GM06990 (cell line): ENCODE measurements around the gene JPH2.

Experiments used
- DNase-seq: peaks from one replicate; pipeline ENCODE4 v3.0.0-alpha.2; 2011; ENCODE audit not compliant: insufficient read length; ENCODE audit errors: extremely low read depth
- H3K27me3 ChIP-seq: replicated peaks from 2 replicates; pipeline ENCODE4 v1.6.0; 2011; ENCODE audit warnings: low read length; ENCODE audit not compliant: control insufficient read depth, insufficient read depth
- H3K36me3 ChIP-seq: 2 replicates; pipeline ENCODE4 v1.5.1; 2011; ENCODE audit warnings: low read length; ENCODE audit not compliant: control insufficient read depth, insufficient read depth
- H3K4me3 ChIP-seq: replicated peaks from 2 replicates; pipeline ENCODE4 v1.5.1; 2011; ENCODE audit warnings: low read depth, mild to moderate bottlenecking, control low read depth, low read length
- CTCF ChIP-seq: IDR thresholded peaks from 2 replicates; pipeline ENCODE4 v1.5.1; 2011; ENCODE audit warnings: low read length, control low read depth, mild to moderate bottlenecking, inconsistent platforms; ENCODE audit not compliant: insufficient read depth, poor library complexity, severe bottlenecking

JPH2 gene

GRCh38 chr20:44112456-44112855 is 74.5 kb downstream of the JPH2 start:
- Histone ChIP-seq H3K36me3 (no peaks in the 10 kb centered on the region), H3K4me3 (no peak overlapping the region), H3K27me3 (no peaks in the 10 kb centered on the region; the same call in 1 of the 2 replicates)
- no peak for TF ChIP-seq CTCF
- DNase-seq, result no peak

GRCh38 chr20:44111712-44112335 is 75.2 kb downstream of the JPH2 start:
- no peak for DNase-seq
- no peak overlapping the region for H3K4me3 ChIP-seq
- no peaks in the 10 kb centered on the region; the same call in 1 of the 2 replicates for H3K27me3 ChIP-seq
- no peak for TF ChIP-seq CTCF
- no peaks in the 10 kb centered on the region for H3K36me3 ChIP-seq

- TF ChIP-seq CTCF, result no peak
- no peak for DNase-seq
- H3K27me3 ChIP-seq, result no peaks in the 10 kb centered on the region; the same call in 1 of the 2 replicates
- no peaks in the 10 kb centered on the region for H3K36me3 ChIP-seq
- H3K4me3 ChIP-seq, result no peak overlapping the region
Measured at GRCh38 chr20:44110816-44111568, 76.0 kb downstream of the JPH2 start.

- H3K27me3 ChIP-seq, result no peaks in the 10 kb centered on the region; the same call in 1 of the 2 replicates
- no peak overlapping the region for H3K4me3 ChIP-seq
- H3K36me3 ChIP-seq, result no peaks in the 10 kb centered on the region
- DNase-seq, result no peak
- peak; percentile 32 for TF ChIP-seq CTCF
Measured at GRCh38 chr20:44109951-44110361, 77.0 kb downstream of the JPH2 start.

GRCh38 chr20:44106615-44107014 is 80.4 kb downstream of the JPH2 start:
- no peak for DNase-seq
- Histone ChIP-seq H3K36me3 (no peaks in the 10 kb centered on the region), H3K4me3 (no peak overlapping the region), H3K27me3 (no peaks in the 10 kb centered on the region)
- TF ChIP-seq CTCF, result no peak
